ENCODE data around the gene TOB2.
"Not testable (repeated sequence)": the region's sequence is repeated elsewhere in the genome, so short reads cannot be mapped to it uniquely, and the experiment has no call there.

DNA sequence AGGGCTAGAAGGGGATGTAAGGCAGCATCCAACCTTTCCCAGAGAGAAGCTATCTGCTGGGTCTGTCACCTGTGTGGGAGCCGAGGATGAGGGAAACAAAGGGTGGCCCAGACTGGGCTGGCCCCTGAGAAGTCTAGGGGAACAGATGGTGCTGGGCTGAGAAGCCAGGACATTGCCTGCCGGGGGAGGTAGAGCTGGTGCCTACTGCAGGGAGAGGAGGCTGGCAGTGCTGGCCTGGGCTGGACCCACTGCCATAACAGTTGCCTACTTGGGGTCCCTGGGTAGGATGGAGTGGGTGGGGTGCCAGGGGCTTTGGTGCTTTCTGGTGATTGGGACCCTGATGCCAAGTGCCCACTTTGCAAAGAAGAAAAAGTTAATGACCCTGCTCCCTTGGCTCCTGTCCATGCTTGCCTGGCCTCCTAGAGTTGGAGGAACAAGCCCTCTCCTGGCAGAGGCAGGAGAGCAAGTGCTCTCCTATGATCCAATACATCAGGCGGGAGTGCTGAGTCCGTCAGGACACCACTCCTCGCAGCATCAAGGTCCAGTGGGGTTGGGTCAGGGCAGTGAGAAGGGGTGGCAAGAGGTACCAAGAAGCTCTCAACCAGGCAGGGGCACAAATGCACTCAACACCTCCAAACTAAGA, 12.1 kb downstream of the TOB2 start:
- TF ChIP-seq, protein P1, sequence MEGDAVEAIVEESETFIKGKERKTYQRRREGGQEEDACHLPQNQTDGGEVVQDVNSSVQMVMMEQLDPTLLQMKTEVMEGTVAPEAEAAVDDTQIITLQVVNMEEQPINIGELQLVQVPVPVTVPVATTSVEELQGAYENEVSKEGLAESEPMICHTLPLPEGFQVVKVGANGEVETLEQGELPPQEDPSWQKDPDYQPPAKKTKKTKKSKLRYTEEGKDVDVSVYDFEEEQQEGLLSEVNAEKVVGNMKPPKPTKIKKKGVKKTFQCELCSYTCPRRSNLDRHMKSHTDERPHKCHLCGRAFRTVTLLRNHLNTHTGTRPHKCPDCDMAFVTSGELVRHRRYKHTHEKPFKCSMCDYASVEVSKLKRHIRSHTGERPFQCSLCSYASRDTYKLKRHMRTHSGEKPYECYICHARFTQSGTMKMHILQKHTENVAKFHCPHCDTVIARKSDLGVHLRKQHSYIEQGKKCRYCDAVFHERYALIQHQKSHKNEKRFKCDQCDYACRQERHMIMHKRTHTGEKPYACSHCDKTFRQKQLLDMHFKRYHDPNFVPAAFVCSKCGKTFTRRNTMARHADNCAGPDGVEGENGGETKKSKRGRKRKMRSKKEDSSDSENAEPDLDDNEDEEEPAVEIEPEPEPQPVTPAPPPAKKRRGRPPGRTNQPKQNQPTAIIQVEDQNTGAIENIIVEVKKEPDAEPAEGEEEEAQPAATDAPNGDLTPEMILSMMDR (IDR thresholded peaks at IDR 0.05; ENCODE audit: low read depth, low read length) = not testable (repeated sequence)
- TF ChIP-seq POLR2A (IDR thresholded peaks at IDR 0.05; ENCODE audit: extremely low read depth, insufficient read length); MYC (IDR thresholded peaks at IDR 0.05; ENCODE audit: low read depth, low read length): not testable (repeated sequence)
- TF ChIP-seq, protein P2, sequence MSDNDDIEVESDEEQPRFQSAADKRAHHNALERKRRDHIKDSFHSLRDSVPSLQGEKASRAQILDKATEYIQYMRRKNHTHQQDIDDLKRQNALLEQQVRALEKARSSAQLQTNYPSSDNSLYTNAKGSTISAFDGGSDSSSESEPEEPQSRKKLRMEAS (IDR thresholded peaks at IDR 0.05; ENCODE audit: low read depth, low read length) = not testable (repeated sequence)

All from NB4 (cell line).